ENCODE results near the gene VPS37B. TPM values are rescaled to one million over a fixed set of nuclear protein-coding genes. Genes with fewer than 3 reads are reported as not detected.

The VPS37B gene
- total RNA-seq, 1 donor from 2014 or later: 13.8 TPM

- no peak for TF ChIP-seq CTCF (IDR thresholded peaks at IDR 0.05; ENCODE audit: unreplicated experiment)
- Mint-ChIP-seq H3K4me3 (ENCODE audit: unreplicated experiment) (peak overlapping the region; percentile 79), H3K27ac (ENCODE audit: unreplicated experiment) (no peak overlapping the region), H3K9me3 (ENCODE audit: unreplicated experiment) (no peaks in the 10 kb centered on the region), H3K27me3 (ENCODE audit: unreplicated experiment) (peaks cover 3% of the 10 kb centered on the region), H3K36me3 (ENCODE audit: low read depth, unreplicated experiment) (peaks cover 17% of the 10 kb centered on the region), H3K4me1 (ENCODE audit: unreplicated experiment) (peaks cover 4% of the 10 kb centered on the region)
- no peak for DNase-seq (ENCODE audit: low spot score)
These were observed 38.8 kb downstream of the VPS37B start for GRCh38 chr12:122856999-122857671.

- Mint-ChIP-seq H3K4me1 (ENCODE audit: unreplicated experiment) (peaks cover 4% of the 10 kb centered on the region), H3K4me3 (ENCODE audit: unreplicated experiment) (no peak overlapping the region), H3K9me3 (ENCODE audit: unreplicated experiment) (no peaks in the 10 kb centered on the region), H3K27ac (ENCODE audit: unreplicated experiment) (no peak overlapping the region), H3K36me3 (ENCODE audit: low read depth, unreplicated experiment) (peaks cover 17% of the 10 kb centered on the region), H3K27me3 (ENCODE audit: unreplicated experiment) (peaks cover 3% of the 10 kb centered on the region)
- no peak for TF ChIP-seq CTCF (IDR thresholded peaks at IDR 0.05; ENCODE audit: unreplicated experiment)
- DNase-seq (ENCODE audit: low spot score): no peak
These were observed 39.7 kb downstream of the VPS37B start for GRCh38 chr12:122855928-122856831.

GRCh38 chr12:122855071-122855829, 40.7 kb downstream of the VPS37B start:
- Mint-ChIP-seq H3K4me3 (ENCODE audit: unreplicated experiment) (no peak overlapping the region), H3K27ac (ENCODE audit: unreplicated experiment) (no peak overlapping the region), H3K4me1 (ENCODE audit: unreplicated experiment) (peaks cover 4% of the 10 kb centered on the region), H3K27me3 (ENCODE audit: unreplicated experiment) (peaks cover 3% of the 10 kb centered on the region), H3K9me3 (ENCODE audit: unreplicated experiment) (no peaks in the 10 kb centered on the region), H3K36me3 (ENCODE audit: low read depth, unreplicated experiment) (peaks cover 17% of the 10 kb centered on the region)
- no peak for DNase-seq (ENCODE audit: low spot score)
- no peak for TF ChIP-seq CTCF (IDR thresholded peaks at IDR 0.05; ENCODE audit: unreplicated experiment)

- TF ChIP-seq CTCF (IDR thresholded peaks at IDR 0.05; ENCODE audit: unreplicated experiment): no peak
- no peaks in the 10 kb centered on the region for H3K9me3 Mint-ChIP-seq (ENCODE audit: unreplicated experiment)
- peaks cover 5% of the 10 kb centered on the region for H3K4me1 Mint-ChIP-seq (ENCODE audit: unreplicated experiment)
- no peak overlapping the region for H3K27ac Mint-ChIP-seq (ENCODE audit: unreplicated experiment)
- no peak for DNase-seq (ENCODE audit: low spot score)
- H3K27me3 Mint-ChIP-seq (ENCODE audit: unreplicated experiment): peaks cover 7% of the 10 kb centered on the region
- no peak overlapping the region for H3K4me3 Mint-ChIP-seq (ENCODE audit: unreplicated experiment)
- peaks cover 21% of the 10 kb centered on the region for H3K36me3 Mint-ChIP-seq (ENCODE audit: low read depth, unreplicated experiment)
These were observed 41.4 kb downstream of the VPS37B start for GRCh38 chr12:122854554-122854953.
